ENCODE results near the gene SERPINB10. TPM values are rescaled to one million over a fixed set of nuclear protein-coding genes. Genes with fewer than 3 reads are reported as not detected.

The SERPINB10 gene
- total RNA-seq, 1 donor from 2014 or later: not detected

- Mint-ChIP-seq H3K27me3 (peaks cover 7% of the 10 kb centered on the region), H3K4me1 (ENCODE audit: low read depth) (peaks cover 11% of the 10 kb centered on the region), H3K36me3 (ENCODE audit: insufficient read depth) (no peaks in the 10 kb centered on the region), H3K4me3 (ENCODE audit: low read depth) (no peak overlapping the region), H3K27ac (no peak overlapping the region), H3K9me3 (ENCODE audit: low read depth) (peaks cover 5% of the 10 kb centered on the region)
- no peak for DNase-seq (ENCODE audit: low spot score, unreplicated experiment)
- TF ChIP-seq CTCF (IDR thresholded peaks at IDR 0.05; ENCODE audit: unreplicated experiment): no peak
These were observed 46.1 kb downstream of the SERPINB10 start for GRCh38 chr18:63953811-63954210.

- H3K27me3 Mint-ChIP-seq: peaks cover 5% of the 10 kb centered on the region
- H3K27ac Mint-ChIP-seq: no peak overlapping the region
- H3K9me3 Mint-ChIP-seq (ENCODE audit: low read depth): no peaks in the 10 kb centered on the region
- H3K36me3 Mint-ChIP-seq (ENCODE audit: insufficient read depth): no peaks in the 10 kb centered on the region
- peaks cover 6% of the 10 kb centered on the region for H3K4me1 Mint-ChIP-seq (ENCODE audit: low read depth)
- TF ChIP-seq CTCF (IDR thresholded peaks at IDR 0.05; ENCODE audit: unreplicated experiment): no peak
- DNase-seq (ENCODE audit: low spot score, unreplicated experiment): no peak
- H3K4me3 Mint-ChIP-seq (ENCODE audit: low read depth): no peak overlapping the region
These were observed 49.0 kb downstream of the SERPINB10 start for GRCh38 chr18:63956755-63957154.

GRCh38 chr18:63960891-63961290 is 53.1 kb downstream of the SERPINB10 start:
- Mint-ChIP-seq H3K27me3 (peaks cover 3% of the 10 kb centered on the region), H3K9me3 (ENCODE audit: low read depth) (no peaks in the 10 kb centered on the region), H3K4me1 (ENCODE audit: low read depth) (no peaks in the 10 kb centered on the region), H3K36me3 (ENCODE audit: insufficient read depth) (no peaks in the 10 kb centered on the region), H3K4me3 (ENCODE audit: low read depth) (no peak overlapping the region), H3K27ac (no peak overlapping the region)
- no peak for TF ChIP-seq CTCF (IDR thresholded peaks at IDR 0.05; ENCODE audit: unreplicated experiment)
- DNase-seq (ENCODE audit: low spot score, unreplicated experiment): no peak

- Mint-ChIP-seq H3K36me3 (ENCODE audit: insufficient read depth) (no peaks in the 10 kb centered on the region), H3K27ac (no peak overlapping the region), H3K4me3 (ENCODE audit: low read depth) (no peak overlapping the region), H3K9me3 (ENCODE audit: low read depth) (no peaks in the 10 kb centered on the region), H3K4me1 (ENCODE audit: low read depth) (no peaks in the 10 kb centered on the region), H3K27me3 (peaks cover 4% of the 10 kb centered on the region)
- DNase-seq (ENCODE audit: low spot score, unreplicated experiment): no peak
- TF ChIP-seq CTCF (IDR thresholded peaks at IDR 0.05; ENCODE audit: unreplicated experiment): no peak
These were observed 53.8 kb downstream of the SERPINB10 start for GRCh38 chr18:63961435-63961980.

GRCh38 chr18:63962137-63962536 is 54.4 kb downstream of the SERPINB10 start:
- Mint-ChIP-seq H3K4me3 (ENCODE audit: low read depth) (no peak overlapping the region), H3K36me3 (ENCODE audit: insufficient read depth) (no peaks in the 10 kb centered on the region), H3K4me1 (ENCODE audit: low read depth) (no peaks in the 10 kb centered on the region), H3K27me3 (peaks cover 7% of the 10 kb centered on the region), H3K27ac (no peak overlapping the region), H3K9me3 (ENCODE audit: low read depth) (no peaks in the 10 kb centered on the region)
- TF ChIP-seq CTCF (IDR thresholded peaks at IDR 0.05; ENCODE audit: unreplicated experiment): no peak
- DNase-seq (ENCODE audit: low spot score, unreplicated experiment): no peak

Data from progenitor cell of endocrine pancreas (in vitro differentiated cells).